Adrenal gland (tissue), 5 donors: Measurements from ENCODE around the gene C10orf143.

Experiments used
- POLR2A ChIP-seq, 2 donors: fragments of 450-650 bp; IDR thresholded peaks; one replicate each; pipeline ENCODE4 v1.6.1; 2017; ENCODE audit warnings: antibody characterized with exemption in 2 of 2, mild to moderate bottlenecking in 2 of 2, moderate library complexity in 1 of 2
- TF ChIP-seq, protein P1 (sequence below), 6 experiments: fragments of 450-650 bp in 4 of 6; fragments of 200-600 bp in 2 of 6; sonication (generic) in 1 of 6; IDR thresholded peaks; 1 replicate in 5 of 6; 2 replicates in 1 of 6; pipeline versions ENCODE4 v1.5.1 to v1.8.0; 2016 to 2021; ENCODE audit warnings: antibody characterized with exemption in 6 of 6, mild to moderate bottlenecking in 2 of 6, moderate library complexity in 1 of 6
- donor health status: DM: no; HTN: no; CAD: no.

DNA sequence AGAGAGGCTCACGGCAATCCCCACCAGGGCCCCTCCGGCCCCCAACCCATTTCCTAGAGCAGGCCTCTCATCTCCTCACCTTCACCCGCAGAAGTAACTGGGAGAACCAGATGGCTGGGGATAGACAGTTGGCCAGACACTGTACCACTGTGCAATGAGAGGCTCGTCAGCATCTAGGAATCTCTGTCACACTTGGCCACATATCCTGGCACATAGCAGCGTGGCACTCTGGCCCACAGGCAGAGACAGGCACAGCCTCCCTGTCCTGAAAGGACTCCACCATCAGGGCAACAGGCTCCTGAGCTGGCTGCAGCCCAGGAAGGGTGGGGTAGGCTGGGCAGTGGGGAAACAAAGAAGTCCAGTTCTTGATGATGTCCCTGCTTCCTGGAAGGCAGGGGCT, 45.8 kb downstream of the C10orf143 start:
- TF ChIP-seq, protein P1, sequence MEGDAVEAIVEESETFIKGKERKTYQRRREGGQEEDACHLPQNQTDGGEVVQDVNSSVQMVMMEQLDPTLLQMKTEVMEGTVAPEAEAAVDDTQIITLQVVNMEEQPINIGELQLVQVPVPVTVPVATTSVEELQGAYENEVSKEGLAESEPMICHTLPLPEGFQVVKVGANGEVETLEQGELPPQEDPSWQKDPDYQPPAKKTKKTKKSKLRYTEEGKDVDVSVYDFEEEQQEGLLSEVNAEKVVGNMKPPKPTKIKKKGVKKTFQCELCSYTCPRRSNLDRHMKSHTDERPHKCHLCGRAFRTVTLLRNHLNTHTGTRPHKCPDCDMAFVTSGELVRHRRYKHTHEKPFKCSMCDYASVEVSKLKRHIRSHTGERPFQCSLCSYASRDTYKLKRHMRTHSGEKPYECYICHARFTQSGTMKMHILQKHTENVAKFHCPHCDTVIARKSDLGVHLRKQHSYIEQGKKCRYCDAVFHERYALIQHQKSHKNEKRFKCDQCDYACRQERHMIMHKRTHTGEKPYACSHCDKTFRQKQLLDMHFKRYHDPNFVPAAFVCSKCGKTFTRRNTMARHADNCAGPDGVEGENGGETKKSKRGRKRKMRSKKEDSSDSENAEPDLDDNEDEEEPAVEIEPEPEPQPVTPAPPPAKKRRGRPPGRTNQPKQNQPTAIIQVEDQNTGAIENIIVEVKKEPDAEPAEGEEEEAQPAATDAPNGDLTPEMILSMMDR (IDR thresholded peaks at IDR 0.05) = no peak
- no peak for TF ChIP-seq POLR2A (IDR thresholded peaks at IDR 0.05)
